Mesothelial cell of epicardium (in vitro differentiated cells): Measurements from ENCODE around the gene AP3B1. TPM values are rescaled to one million over a fixed set of nuclear protein-coding genes. Genes with fewer than 3 reads are reported as not detected.

Source experiments
- DNase-seq, 2 experiments: peaks; one replicate each; pipeline ENCODE4 v3.0.0; 2021; ENCODE audit warnings: low spot score in 2 of 2; ENCODE audit not compliant: unreplicated experiment in 2 of 2
- H3K27ac Mint-ChIP-seq: 2 replicates; pipeline ENCODE4 v1.8.0; 2021; ENCODE audit warnings: mixed read lengths
- H3K27me3 Mint-ChIP-seq: 2 replicates; pipeline ENCODE4 v1.8.0; 2021; ENCODE audit warnings: low read depth, mixed read lengths
- H3K36me3 Mint-ChIP-seq: 2 replicates; pipeline ENCODE4 v1.8.0; 2021; ENCODE audit warnings: mixed read lengths
- H3K4me1 Mint-ChIP-seq: 2 replicates; pipeline ENCODE4 v1.8.0; 2021; ENCODE audit warnings: mixed read lengths
- H3K4me3 Mint-ChIP-seq: 2 replicates; pipeline ENCODE4 v1.8.0; 2021; ENCODE audit warnings: mild to moderate bottlenecking, moderate library complexity, mixed read lengths
- H3K9me3 Mint-ChIP-seq: 2 replicates; pipeline ENCODE4 v1.8.0; 2021; ENCODE audit warnings: mixed read lengths
- total RNA-seq: library from RNA; stranded (reverse); gene quantifications from 3 replicates; pipeline ENCODE4 v1.2.1, GENCODE V29; 2021
- TF ChIP-seq, protein P1 (sequence below): fragments of 200-600 bp; sonication (generic); IDR thresholded peaks from one replicate; pipeline ENCODE4 v1.5.0; 2021; ENCODE audit warnings: antibody characterized with exemption; ENCODE audit not compliant: unreplicated experiment

Gene AP3B1
- total RNA-seq, 1 donor from 2014 or later = 50.6 TPM

DNA sequence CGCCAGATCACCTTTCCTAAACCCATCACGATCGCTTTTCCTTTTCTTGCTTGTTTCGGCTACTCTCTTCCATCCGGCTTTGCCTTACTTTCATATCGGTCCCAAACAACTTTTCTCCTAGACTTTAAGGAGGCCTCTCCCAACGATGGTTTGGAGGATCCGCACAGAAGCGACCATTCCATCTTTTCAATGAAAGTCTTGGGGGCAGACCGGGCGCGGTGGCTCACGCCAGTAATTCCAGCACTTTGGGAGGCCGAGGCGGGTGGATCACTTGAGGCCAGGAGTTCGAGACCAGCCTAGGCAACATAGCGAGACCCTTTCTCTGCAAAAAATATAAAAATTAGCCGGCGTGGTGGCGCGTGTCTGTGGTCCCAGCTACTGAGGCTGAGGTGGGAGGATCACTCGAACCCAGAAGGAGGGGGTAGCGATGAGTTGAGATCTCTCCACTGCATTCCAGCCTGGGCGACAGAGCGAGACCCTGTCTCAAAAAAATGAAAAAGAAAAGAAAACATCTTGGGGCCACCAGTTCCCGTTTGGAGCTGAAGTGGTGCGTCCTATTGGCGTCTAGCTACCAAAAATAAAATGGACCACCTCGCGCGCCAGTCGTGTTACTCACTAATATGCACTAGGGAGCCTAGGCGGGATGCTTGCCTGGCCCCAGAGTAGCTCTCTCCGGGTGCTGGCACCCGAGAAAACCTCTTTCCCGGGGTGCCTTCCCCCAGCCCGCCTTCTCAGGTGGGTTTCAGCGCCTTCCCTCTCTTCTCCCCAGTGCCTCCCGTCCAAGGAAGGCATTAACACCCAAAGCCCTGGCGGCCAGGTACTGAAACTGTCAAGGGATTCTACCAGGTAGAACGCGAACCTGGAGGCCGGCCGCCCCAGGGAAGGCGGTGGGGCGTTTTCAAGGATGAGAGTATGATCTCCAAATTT is 800 bp upstream of the AP3B1 start:
- peak in 1 of 2 experiments; percentile 53 for DNase-seq
- Mint-ChIP-seq H3K9me3 (peaks cover 5% of the 10 kb centered on the region), H3K27ac (peak overlapping the region; percentile 99), H3K27me3 (peaks cover 4% of the 10 kb centered on the region), H3K4me1 (peaks cover 26% of the 10 kb centered on the region), H3K36me3 (no peaks in the 10 kb centered on the region), H3K4me3 (peak overlapping the region; percentile 97)
- TF ChIP-seq, protein P1, sequence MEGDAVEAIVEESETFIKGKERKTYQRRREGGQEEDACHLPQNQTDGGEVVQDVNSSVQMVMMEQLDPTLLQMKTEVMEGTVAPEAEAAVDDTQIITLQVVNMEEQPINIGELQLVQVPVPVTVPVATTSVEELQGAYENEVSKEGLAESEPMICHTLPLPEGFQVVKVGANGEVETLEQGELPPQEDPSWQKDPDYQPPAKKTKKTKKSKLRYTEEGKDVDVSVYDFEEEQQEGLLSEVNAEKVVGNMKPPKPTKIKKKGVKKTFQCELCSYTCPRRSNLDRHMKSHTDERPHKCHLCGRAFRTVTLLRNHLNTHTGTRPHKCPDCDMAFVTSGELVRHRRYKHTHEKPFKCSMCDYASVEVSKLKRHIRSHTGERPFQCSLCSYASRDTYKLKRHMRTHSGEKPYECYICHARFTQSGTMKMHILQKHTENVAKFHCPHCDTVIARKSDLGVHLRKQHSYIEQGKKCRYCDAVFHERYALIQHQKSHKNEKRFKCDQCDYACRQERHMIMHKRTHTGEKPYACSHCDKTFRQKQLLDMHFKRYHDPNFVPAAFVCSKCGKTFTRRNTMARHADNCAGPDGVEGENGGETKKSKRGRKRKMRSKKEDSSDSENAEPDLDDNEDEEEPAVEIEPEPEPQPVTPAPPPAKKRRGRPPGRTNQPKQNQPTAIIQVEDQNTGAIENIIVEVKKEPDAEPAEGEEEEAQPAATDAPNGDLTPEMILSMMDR = peak; percentile 60

DNA sequence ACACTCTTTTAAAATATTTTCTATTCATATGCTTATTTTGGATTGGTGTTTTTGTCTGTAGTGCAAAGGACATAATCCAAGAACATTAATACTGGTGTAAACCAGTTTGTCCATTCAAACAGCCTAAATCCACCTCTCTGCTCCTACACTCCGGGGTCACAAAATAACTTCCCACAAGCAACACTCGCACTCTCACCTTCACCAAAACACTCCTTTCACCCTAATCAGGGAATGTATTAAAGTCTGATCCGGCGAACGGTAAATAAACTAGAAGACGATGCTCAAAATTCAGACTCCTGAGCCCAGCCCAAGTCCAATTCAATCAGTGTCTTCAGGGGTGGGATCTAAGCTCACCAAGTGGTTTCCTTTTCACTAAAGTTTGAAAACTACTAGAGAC is 649 bp downstream of the AP3B1 start:
- Mint-ChIP-seq H3K4me3 (peak overlapping the region; percentile 97), H3K27me3 (peaks cover 4% of the 10 kb centered on the region), H3K27ac (peak overlapping the region; percentile 99), H3K4me1 (peaks cover 28% of the 10 kb centered on the region), H3K9me3 (no peaks in the 10 kb centered on the region), H3K36me3 (no peaks in the 10 kb centered on the region)
- TF ChIP-seq, protein P1 = no peak
- no peak for DNase-seq

DNA sequence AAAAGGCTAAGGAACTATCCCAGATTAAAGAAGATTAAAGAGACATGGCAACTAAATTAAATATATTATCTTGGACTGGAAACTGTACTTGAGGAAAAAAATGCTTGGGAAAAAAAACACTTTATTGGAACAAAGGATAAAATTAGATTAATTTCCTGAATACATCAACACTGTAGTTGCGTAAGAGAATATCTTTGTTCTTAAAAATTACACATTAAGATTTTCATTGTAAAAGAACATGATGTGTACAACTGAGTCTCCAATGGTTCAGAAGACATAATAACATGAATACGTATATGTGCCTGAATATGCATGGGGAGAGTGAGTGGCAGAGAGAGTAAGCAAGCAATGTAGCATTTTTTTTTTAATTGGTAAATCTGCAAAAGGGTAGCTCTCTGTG is 2.8 kb downstream of the AP3B1 start:
- H3K4me3 Mint-ChIP-seq = no peak overlapping the region
- no peak for DNase-seq
- peaks cover 4% of the 10 kb centered on the region for H3K27me3 Mint-ChIP-seq
- TF ChIP-seq, protein P1 = no peak
- no peaks in the 10 kb centered on the region for H3K36me3 Mint-ChIP-seq
- H3K27ac Mint-ChIP-seq = no peak overlapping the region
- no peaks in the 10 kb centered on the region for H3K9me3 Mint-ChIP-seq
- peaks cover 38% of the 10 kb centered on the region for H3K4me1 Mint-ChIP-seq

DNA sequence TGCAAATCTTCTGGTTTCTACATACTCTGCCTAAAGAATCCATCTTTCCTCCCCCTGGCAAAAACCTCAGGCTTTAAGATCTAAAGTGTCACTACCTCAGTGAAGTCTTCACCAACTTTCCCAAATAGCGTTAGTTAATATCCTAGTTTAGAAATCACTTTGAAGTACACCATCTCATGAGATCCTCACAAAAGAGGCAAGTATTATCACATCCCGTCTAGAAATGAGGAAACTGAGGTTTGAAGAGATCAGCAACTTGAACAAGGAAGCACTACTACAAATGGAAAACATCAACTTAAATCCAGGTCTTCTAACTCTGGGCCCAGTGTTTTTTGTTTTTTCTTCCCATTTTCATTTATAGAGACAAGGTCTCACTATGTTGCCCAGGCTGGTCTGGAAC is 4.6 kb downstream of the AP3B1 start:
- TF ChIP-seq, protein P1 = no peak
- Mint-ChIP-seq H3K4me1 (peaks cover 34% of the 10 kb centered on the region), H3K27me3 (no peaks in the 10 kb centered on the region), H3K27ac (no peak overlapping the region), H3K36me3 (peaks cover 3% of the 10 kb centered on the region), H3K9me3 (peaks cover 9% of the 10 kb centered on the region), H3K4me3 (no peak overlapping the region)
- no peak for DNase-seq

DNA sequence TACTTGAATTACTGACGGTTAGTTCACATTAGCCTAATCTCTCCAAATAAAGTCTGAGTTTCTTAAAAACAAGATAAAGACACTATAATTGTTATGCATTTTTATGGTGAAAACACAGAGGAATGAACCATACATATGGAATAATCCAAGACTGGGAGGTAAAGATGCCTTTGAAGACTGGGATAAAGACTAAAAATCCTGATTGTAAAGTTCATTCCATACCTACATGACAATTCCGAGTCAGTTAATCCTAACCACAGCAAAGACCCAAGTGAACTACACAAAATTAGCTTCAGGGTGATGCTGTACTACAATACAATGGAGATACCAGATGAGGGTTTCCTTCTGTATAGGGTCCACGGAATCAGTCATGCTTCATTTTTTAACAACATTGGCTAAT is 6.3 kb downstream of the AP3B1 start:
- no peak for DNase-seq
- Mint-ChIP-seq H3K9me3 (peaks cover 13% of the 10 kb centered on the region), H3K36me3 (peaks cover 4% of the 10 kb centered on the region), H3K27ac (no peak overlapping the region), H3K4me1 (peaks cover 26% of the 10 kb centered on the region), H3K27me3 (no peaks in the 10 kb centered on the region), H3K4me3 (no peak overlapping the region)
- TF ChIP-seq, protein P1 = no peak
